HFFc6 (cell line): Measurements from ENCODE around the gene FAF1. TPM values are rescaled to one million over a fixed set of nuclear protein-coding genes. Genes with fewer than 3 reads are reported as not detected.

Source experiments
- DNase-seq: peaks from one replicate; pipeline ENCODE4 v3.0.0-alpha.2; 2018
- H3K27ac Mint-ChIP-seq: 2 replicates; pipeline ENCODE4 v1.8.0; 2020; ENCODE audit warnings: mild to moderate bottlenecking, mixed read lengths
- H3K27me3 Mint-ChIP-seq: 2 replicates; pipeline ENCODE4 v1.8.0; 2021; ENCODE audit warnings: mild to moderate bottlenecking, moderate library complexity, mixed read lengths; ENCODE audit not compliant: insufficient read depth
- H3K36me3 Mint-ChIP-seq: 2 replicates; pipeline ENCODE4 v1.8.0; 2021; ENCODE audit warnings: low read depth, mixed read lengths
- H3K4me1 Mint-ChIP-seq: 2 replicates; pipeline ENCODE4 v1.8.0; 2020; ENCODE audit warnings: low read depth, mixed read lengths
- H3K4me3 Mint-ChIP-seq: 2 replicates; pipeline ENCODE4 v1.8.0; 2020; ENCODE audit warnings: mild to moderate bottlenecking, moderate library complexity, mixed read lengths
- H3K9me3 Mint-ChIP-seq: 2 replicates; pipeline ENCODE4 v1.8.0; 2020; ENCODE audit warnings: mild to moderate bottlenecking, mixed read lengths
- total RNA-seq, 6 experiments: library from RNA; stranded (reverse); fragmentation: NEBNext Ultra II Directional; extraction: Animal tissue kit (Norgen Biotek cat#: 25700); gene quantifications; 2 replicates in 1 of 6; 3 replicates in 5 of 6; pipeline ENCODE4 v1.2.3, GENCODE V29; 2021
- TF ChIP-seq, protein P1 (sequence below): fragments of 200-600 bp; sonication (generic); IDR thresholded peaks from 2 replicates; pipeline ENCODE4 v1.5.0; 2021; ENCODE audit warnings: antibody characterized with exemption, mild to moderate bottlenecking

FAF1 gene
- total RNA-seq, 6 experiments from 2014 or later = 60.1 to 79.1 (median 67.8) TPM

DNA sequence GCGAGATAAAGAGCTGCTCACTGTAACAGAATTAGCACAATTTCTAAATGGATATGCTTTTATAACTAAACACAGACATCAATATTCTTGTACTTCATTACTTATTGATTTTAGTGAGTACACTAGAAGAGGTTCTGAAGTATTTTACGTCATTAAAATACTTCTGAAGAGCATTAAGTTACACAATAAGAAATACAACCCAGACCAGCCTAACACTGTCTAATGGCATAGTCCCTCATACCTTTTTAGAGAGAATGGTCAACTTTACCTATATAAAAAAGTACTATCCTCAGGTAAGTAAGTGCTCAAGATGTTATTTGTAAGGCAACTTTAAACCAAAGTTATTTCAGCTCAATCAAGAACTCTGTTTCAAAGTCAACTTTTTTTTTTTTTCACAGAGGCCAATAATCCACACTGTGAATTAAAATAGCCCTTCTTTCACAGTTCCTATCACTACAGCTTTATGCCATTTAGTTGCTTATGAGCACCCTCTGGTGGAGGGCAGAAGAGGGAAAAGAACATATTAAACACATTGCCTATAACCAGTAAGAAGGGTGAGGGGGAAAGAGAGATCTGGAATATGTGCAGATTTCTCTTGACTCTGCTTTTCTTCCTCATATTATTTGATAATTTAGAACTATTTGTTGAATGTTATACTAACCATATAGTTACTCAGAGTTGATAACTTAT lies 354.7 kb downstream of the FAF1 start:
- Mint-ChIP-seq H3K27ac (no peak overlapping the region), H3K4me1 (peaks cover 28% of the 10 kb centered on the region), H3K9me3 (no peaks in the 10 kb centered on the region), H3K27me3 (no peaks in the 10 kb centered on the region), H3K4me3 (no peak overlapping the region), H3K36me3 (no peaks in the 10 kb centered on the region)
- peak; percentile 50 for DNase-seq
- TF ChIP-seq, protein P1, sequence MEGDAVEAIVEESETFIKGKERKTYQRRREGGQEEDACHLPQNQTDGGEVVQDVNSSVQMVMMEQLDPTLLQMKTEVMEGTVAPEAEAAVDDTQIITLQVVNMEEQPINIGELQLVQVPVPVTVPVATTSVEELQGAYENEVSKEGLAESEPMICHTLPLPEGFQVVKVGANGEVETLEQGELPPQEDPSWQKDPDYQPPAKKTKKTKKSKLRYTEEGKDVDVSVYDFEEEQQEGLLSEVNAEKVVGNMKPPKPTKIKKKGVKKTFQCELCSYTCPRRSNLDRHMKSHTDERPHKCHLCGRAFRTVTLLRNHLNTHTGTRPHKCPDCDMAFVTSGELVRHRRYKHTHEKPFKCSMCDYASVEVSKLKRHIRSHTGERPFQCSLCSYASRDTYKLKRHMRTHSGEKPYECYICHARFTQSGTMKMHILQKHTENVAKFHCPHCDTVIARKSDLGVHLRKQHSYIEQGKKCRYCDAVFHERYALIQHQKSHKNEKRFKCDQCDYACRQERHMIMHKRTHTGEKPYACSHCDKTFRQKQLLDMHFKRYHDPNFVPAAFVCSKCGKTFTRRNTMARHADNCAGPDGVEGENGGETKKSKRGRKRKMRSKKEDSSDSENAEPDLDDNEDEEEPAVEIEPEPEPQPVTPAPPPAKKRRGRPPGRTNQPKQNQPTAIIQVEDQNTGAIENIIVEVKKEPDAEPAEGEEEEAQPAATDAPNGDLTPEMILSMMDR = peak; percentile 82

DNA sequence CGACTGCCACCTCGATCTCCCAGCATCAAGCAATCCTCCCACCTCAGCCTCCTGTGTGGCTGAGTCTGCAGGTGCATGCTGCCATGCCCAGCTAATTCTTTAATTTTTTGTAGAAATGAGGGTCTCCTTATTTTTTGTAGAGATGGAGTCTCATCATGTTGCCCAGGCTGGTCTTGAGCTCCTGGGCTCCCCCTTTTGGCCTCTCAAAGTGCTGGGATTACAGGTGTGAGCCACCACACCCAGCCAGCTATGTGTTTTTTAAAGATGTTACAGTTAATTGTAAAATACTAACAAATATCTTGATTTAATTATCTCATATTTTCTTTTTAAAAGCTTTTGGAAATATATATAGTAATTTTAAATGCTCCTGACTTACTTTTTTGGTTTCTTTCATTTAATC lies 355.5 kb downstream of the FAF1 start:
- Mint-ChIP-seq H3K4me3 (no peak overlapping the region), H3K4me1 (peaks cover 28% of the 10 kb centered on the region), H3K27ac (no peak overlapping the region), H3K9me3 (no peaks in the 10 kb centered on the region), H3K36me3 (no peaks in the 10 kb centered on the region), H3K27me3 (no peaks in the 10 kb centered on the region)
- DNase-seq = no peak
- TF ChIP-seq, protein P1 = peak; percentile 28; the same call in 1 of the 2 replicates

- peak overlapping the region; percentile 50 for H3K27ac Mint-ChIP-seq
- DNase-seq = peak; percentile 67
Measured at GRCh38 chr1:50603274-50604271, 356.5 kb downstream of the FAF1 start.

GRCh38 chr1:50599546-50599945 lies 360.5 kb downstream of the FAF1 start:
- H3K9me3 Mint-ChIP-seq = no peaks in the 10 kb centered on the region
- H3K36me3 Mint-ChIP-seq = peaks cover 9% of the 10 kb centered on the region; the same call in 1 of the 2 replicates
- no peak for DNase-seq
- H3K27ac Mint-ChIP-seq = no peak overlapping the region
- TF ChIP-seq, protein P1 = no peak
- H3K27me3 Mint-ChIP-seq = no peaks in the 10 kb centered on the region
- H3K4me3 Mint-ChIP-seq = no peak overlapping the region
- H3K4me1 Mint-ChIP-seq = peaks cover 21% of the 10 kb centered on the region

More at GRCh38 chr1:50603274-50604271, 356.5 kb downstream of the FAF1 start:
- Mint-ChIP-seq H3K9me3 (no peaks in the 10 kb centered on the region), H3K4me3 (peak overlapping the region; percentile 55; the same call in 1 of the 2 replicates), H3K4me1 (peaks cover 28% of the 10 kb centered on the region), H3K27me3 (no peaks in the 10 kb centered on the region), H3K36me3 (no peaks in the 10 kb centered on the region)
- TF ChIP-seq, protein P1 = no peak

GRCh38 chr1:50595874-50596273 lies 364.2 kb downstream of the FAF1 start:
- TF ChIP-seq, protein P1 = no peak
- no peak for DNase-seq
- no peaks in the 10 kb centered on the region for H3K27me3 Mint-ChIP-seq
- no peak overlapping the region for H3K27ac Mint-ChIP-seq
- H3K9me3 Mint-ChIP-seq = no peaks in the 10 kb centered on the region
- H3K4me1 Mint-ChIP-seq = peaks cover 24% of the 10 kb centered on the region
- peaks cover 14% of the 10 kb centered on the region for H3K36me3 Mint-ChIP-seq
- no peak overlapping the region for H3K4me3 Mint-ChIP-seq
